ENCODE data around the gene TLE1.
"Not testable (repeated sequence)": the region's sequence is repeated elsewhere in the genome, so short reads cannot be mapped to it uniquely, and the experiment has no call there.

Gene TLE1

DNA sequence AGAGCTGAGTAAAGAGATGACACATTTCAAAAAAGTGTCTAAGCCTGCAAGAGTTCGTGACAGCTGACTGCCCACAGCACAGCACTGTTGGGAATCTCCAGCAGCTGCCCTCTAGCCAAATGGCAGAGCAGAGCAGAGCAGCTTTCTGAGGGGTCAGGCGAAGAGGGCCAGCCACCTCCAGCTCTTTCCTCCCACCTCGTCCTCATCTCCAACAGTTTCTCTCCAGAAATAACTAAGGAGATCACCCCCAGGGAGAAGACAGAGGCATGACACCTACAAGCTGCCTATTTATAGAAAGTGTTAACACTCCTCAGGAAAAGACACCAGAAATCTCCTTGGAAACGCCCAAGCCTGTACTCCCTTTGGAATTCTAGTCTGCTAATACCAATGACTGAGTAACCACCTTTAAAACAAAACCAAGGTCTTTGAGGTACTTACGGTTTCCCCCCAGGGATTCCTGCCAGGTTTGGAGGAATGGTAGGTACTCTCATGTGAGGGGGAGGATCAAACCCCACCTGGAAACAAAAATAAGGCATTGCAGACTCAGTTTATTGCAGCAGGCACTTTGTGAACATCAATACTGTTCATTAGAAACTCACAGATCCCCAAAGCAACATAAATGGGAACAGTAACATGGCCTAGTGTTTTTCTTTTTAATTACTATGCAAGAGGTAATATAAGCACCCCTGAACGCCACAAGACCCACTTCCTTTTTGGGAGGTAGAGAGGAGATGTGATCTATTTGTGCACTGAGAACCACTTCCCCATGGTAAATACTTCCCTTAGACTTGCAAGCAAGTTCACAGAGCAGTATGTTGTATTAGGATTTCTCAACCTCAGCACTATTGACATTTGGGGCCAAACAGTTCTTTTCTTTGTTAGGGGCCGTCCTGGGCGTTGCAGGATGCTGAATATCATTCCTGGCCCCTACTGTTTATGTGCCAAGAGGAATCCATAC, 79.3 kb downstream of the TLE1 start:
- Mint-ChIP-seq H3K9me3 (ENCODE audit: low read depth) (no peaks in the 10 kb centered on the region), H3K36me3 (no peaks in the 10 kb centered on the region), H3K27ac (no peak overlapping the region), H3K4me3 (no peak overlapping the region), H3K4me1 (ENCODE audit: low read depth) (peaks cover 9% of the 10 kb centered on the region), H3K27me3 (no peaks in the 10 kb centered on the region)

DNA sequence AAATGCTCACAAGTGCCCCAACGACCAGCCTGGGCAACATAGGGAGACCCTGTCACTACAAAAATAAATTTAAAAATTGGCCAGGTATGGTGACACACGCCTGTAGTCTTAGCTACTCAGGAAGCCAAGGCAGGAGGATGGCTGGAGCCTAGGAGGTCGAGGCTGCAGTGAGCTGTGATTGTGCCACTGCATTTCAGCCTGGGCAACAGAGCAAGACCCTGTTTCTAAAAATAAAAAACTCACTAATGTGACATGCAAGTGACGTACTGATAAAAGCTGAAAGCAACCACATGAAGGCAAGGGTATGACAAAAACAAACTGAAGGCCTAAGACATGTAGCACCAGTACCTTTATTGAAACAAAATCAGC, 81.1 kb downstream of the TLE1 start:
- Mint-ChIP-seq H3K4me3 (no peak overlapping the region), H3K36me3 (no peaks in the 10 kb centered on the region), H3K9me3 (ENCODE audit: low read depth) (no peaks in the 10 kb centered on the region), H3K27me3 (no peaks in the 10 kb centered on the region), H3K27ac (no peak overlapping the region), H3K4me1 (ENCODE audit: low read depth) (peaks cover 9% of the 10 kb centered on the region)

DNA sequence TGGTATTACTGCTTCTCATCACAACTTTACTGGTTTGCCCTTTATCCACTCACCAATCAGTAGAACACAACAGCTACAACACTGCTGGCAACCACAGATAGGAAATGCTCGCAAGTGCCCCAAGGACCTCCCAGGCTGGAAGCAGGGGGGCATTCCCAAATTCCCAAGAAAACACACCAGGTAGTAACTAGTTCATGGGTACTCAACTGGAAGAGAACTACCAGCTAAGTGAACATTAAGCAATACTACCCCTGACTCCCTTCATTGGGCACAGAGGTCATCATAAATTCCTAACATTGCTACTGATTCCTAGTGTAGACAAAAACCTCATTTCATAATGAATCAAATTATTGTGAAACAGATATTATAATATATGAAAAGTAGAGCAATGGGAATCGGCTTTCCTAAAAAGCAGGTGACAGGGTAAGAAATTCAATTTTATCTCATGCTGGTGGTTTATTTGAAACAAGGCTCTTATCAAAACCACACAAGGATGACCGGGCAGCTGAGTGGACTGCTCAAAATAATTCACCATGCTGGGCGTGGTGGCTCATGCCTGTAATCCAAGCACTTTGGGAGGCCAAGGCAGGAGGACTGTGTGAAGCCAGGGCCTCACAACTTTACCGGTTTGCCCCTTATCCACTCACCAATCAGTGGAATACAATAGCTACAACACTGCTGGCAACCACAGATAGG, 81.6 kb downstream of the TLE1 start:
- H3K27ac Mint-ChIP-seq, result no peak overlapping the region
- H3K4me3 Mint-ChIP-seq, result no peak overlapping the region
- H3K36me3 Mint-ChIP-seq, result no peaks in the 10 kb centered on the region
- H3K27me3 Mint-ChIP-seq, result no peaks in the 10 kb centered on the region
- no peaks in the 10 kb centered on the region for H3K9me3 Mint-ChIP-seq (ENCODE audit: low read depth)
- peaks cover 9% of the 10 kb centered on the region for H3K4me1 Mint-ChIP-seq (ENCODE audit: low read depth)

DNA sequence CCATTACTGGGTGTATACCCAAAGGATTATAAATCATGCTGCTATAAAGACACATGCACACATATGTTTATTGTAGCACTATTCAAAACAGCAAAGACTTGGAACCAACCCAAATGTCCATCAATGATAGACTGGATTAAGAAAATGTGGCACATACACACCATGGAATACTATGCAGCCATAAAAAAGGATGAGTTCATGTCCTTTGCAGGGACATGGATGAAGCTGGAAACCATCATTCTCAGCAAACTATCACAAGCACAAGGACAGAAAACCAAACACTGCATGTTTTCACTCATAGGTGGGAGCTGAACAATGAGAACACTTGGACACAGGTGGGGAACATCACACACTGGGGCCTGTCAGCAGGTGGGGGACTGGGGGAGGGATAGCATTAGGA, 83.1 kb downstream of the TLE1 start:
- H3K9me3 Mint-ChIP-seq (ENCODE audit: low read depth); H3K27me3 Mint-ChIP-seq; H3K36me3 Mint-ChIP-seq; H3K4me3 Mint-ChIP-seq; H3K4me1 Mint-ChIP-seq (ENCODE audit: low read depth); H3K27ac Mint-ChIP-seq: not testable (repeated sequence)

DNA sequence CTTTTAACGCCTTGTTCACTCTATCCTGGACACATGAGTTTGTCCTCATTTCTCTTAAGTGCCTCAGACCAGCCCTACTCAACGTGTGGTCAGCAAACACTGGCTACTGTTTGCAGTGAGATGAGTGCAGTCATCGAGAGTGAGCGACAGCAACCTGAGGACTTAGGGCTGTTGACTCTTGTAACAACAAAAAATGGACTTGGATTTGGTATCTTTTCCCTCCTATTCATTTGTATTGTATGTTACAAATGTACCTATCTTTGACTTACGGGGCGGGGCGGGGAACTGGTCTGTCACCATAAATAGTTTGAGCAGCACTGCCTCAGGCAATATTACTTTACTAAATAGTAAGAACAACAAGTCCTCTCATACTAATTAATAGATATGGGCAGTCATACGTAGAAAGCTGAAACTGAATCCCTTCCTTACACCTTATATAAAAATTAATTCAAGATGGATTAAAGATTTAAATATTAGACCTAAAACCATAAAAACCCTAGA, 84.1 kb downstream of the TLE1 start:
- Mint-ChIP-seq H3K4me3 (no peak overlapping the region), H3K36me3 (no peaks in the 10 kb centered on the region), H3K9me3 (ENCODE audit: low read depth) (no peaks in the 10 kb centered on the region), H3K27me3 (no peaks in the 10 kb centered on the region), H3K4me1 (ENCODE audit: low read depth) (peaks cover 4% of the 10 kb centered on the region), H3K27ac (no peak overlapping the region)

DNA sequence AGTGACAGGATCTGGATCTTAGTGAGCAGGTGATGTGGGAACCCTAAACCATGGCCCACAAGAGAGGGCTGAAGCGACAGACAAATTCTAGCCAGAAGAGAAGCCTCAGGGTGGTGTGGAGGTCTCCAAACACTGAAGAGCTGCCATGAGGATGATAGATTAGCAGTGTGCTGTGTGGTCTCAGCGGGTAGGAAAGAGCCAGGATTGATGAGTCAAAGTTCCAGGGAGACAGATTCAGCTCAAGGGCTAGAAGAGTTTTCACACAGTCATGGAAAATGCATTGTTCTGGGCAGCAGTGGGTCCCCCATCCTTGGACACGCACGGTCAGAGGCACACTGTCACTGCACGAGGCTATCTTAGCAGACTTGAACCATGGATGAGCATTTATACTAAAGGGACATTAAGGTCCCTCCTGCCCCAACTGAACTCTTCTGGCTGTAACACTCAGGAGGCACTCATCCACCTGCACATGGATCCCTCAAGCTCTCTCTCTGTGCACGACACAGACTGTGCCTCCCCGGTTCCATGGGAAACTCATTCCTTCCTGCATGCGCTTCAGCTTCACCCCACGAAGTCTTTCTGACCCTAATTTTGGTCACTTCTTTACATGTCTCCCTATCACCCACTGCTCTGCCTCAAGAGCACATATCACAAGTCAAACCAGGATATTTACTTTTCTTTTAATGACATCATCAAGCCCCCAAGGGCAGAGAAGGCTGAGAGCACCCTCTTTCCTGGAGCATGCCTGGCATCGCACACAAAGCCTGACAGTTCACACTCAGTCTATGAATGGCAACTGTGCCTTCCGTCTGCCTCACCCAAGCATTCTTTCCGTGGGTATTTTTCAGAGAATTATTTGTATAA, 84.8 kb downstream of the TLE1 start:
- no peaks in the 10 kb centered on the region for H3K4me1 Mint-ChIP-seq (ENCODE audit: low read depth)
- H3K27ac Mint-ChIP-seq, result no peak overlapping the region
- no peaks in the 10 kb centered on the region for H3K9me3 Mint-ChIP-seq (ENCODE audit: low read depth)
- no peaks in the 10 kb centered on the region for H3K36me3 Mint-ChIP-seq
- H3K27me3 Mint-ChIP-seq, result no peaks in the 10 kb centered on the region
- no peak overlapping the region for H3K4me3 Mint-ChIP-seq

DNA sequence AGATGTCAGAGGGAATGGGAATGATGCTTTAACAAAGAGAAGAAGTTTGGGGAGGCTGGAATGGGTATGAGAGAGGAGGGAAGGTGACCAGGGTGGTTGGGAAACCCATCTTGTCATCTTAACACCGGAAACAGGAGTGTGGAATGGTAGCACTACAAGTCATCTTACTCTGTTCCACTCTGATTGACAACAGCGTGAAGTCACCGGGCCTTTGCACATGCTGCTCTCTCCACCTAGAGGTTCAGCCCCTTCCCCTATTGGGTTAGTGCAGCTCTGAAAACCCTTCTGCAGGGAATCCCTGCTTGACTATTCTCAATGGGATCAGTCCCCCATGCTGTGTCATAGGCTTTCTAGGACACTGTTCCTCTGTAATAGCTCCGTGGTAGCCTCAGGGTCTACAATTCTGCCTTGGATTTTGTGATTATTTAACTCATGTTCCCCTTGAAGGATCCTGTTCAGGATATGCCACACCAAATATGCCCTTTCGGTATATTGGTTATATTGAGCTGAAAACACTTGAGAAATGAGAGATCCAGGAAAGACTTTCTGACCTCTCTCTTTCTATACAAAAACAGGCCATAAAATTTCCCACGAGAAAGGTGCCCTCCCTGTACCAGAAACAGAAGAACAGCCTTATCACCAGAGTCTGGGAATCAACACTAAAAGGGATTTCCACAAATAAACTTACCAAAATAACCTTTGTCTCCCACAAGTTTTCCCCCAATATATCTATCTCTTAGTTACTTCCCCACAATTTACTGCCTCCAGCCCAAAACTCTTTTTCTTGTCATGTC, 86.3 kb downstream of the TLE1 start:
- H3K4me1 Mint-ChIP-seq (ENCODE audit: low read depth), result no peaks in the 10 kb centered on the region
- H3K9me3 Mint-ChIP-seq (ENCODE audit: low read depth), result no peaks in the 10 kb centered on the region
- H3K36me3 Mint-ChIP-seq, result no peaks in the 10 kb centered on the region
- H3K27me3 Mint-ChIP-seq, result peaks cover 2% of the 10 kb centered on the region
- H3K27ac Mint-ChIP-seq, result no peak overlapping the region
- no peak overlapping the region for H3K4me3 Mint-ChIP-seq

DNA sequence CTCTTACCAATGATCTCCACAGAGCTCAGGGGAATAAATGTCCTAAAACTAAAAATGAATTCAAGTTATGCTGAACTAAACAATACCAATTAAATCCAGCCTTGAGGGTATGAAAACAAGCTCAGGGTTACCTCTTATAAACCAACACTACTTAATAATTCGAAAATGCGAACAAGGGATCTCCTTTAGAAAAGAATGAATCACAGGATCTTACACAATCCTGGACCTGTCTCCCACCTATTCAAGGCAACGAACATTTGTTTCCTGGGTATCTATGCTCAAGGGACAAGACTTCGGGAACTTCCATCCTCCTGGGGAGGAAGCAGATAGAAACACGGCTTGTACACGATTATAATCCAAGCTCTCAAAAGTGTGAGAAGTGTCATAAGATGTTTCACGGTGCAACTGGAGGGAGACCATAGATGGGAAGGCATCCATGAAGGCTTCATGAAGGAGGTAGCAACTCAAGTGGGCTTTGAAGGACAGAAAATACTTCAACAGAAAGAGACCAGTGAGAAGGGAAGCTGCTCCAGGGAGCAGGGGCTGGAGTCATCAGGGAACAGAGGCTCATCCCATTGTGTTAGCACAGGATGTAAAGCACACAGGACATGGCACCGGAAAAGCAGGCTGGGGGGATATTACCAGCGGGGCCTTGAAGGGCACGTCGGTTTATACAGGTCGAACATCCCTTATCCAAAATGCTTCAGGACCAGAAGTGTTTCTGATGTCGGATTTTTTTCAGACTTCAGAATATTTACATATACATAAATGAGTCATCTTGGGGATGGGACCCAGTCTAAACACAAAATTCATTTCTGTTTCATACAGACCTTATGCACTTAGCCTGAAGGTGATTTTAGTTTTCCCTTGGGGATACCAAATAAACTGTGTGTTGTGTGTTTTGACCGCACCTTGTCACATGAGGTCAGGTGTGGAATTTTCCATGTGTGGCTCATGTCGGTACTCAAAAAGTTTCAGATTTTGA, 87.4 kb downstream of the TLE1 start:
- no peaks in the 10 kb centered on the region for H3K9me3 Mint-ChIP-seq (ENCODE audit: low read depth)
- H3K27me3 Mint-ChIP-seq, result peaks cover 2% of the 10 kb centered on the region
- H3K36me3 Mint-ChIP-seq, result no peaks in the 10 kb centered on the region
- H3K4me1 Mint-ChIP-seq (ENCODE audit: low read depth), result peaks cover 2% of the 10 kb centered on the region
- no peak overlapping the region for H3K4me3 Mint-ChIP-seq
- no peak overlapping the region for H3K27ac Mint-ChIP-seq

DNA sequence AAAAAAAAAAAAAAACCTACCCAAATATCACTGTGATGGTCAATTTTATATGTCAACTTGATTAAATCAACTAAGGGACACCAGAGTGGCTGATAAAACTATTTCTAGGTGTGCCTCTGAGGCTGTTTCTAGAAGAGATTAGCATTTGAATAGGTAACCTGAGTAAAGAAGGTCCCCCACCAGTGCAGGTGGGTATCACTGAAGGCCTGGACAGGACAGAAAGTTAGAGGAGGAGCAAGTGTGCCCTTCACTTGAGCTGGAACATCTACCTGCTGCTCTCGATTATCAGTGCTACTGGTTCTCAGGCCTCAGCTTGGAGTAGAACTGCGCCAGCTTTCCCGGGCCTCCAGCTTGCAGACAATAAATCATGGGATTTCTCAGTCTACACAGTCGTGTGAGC, 88.7 kb downstream of the TLE1 start:
- peaks cover 2% of the 10 kb centered on the region for H3K27me3 Mint-ChIP-seq
- no peak overlapping the region for H3K27ac Mint-ChIP-seq
- H3K36me3 Mint-ChIP-seq, result no peaks in the 10 kb centered on the region
- no peaks in the 10 kb centered on the region for H3K9me3 Mint-ChIP-seq (ENCODE audit: low read depth)
- no peak overlapping the region for H3K4me3 Mint-ChIP-seq
- H3K4me1 Mint-ChIP-seq (ENCODE audit: low read depth), result peaks cover 6% of the 10 kb centered on the region

DNA sequence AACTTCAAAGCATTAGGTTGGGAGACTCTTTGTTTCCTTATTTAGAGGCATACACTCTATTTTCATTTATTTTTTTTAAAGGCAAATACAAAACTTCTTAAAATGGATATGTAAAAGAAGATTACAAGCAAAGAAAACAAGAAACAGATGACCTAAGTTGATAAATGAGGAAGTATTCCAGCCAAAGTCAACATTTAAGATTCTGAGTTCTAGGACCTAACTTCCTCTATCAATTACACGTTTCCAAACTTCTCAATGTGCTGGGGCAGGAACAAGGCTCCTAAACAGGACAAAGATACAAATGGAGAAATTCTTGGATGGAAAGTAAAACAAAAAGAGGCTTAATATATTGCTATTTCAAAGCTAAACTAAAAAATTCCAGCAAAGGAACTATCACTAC, 89.5 kb downstream of the TLE1 start:
- H3K4me3 Mint-ChIP-seq, result no peak overlapping the region
- no peaks in the 10 kb centered on the region for H3K9me3 Mint-ChIP-seq (ENCODE audit: low read depth)
- H3K36me3 Mint-ChIP-seq, result peaks cover 3% of the 10 kb centered on the region
- H3K4me1 Mint-ChIP-seq (ENCODE audit: low read depth), result peaks cover 6% of the 10 kb centered on the region
- H3K27me3 Mint-ChIP-seq, result peaks cover 2% of the 10 kb centered on the region
- no peak overlapping the region for H3K27ac Mint-ChIP-seq

DNA sequence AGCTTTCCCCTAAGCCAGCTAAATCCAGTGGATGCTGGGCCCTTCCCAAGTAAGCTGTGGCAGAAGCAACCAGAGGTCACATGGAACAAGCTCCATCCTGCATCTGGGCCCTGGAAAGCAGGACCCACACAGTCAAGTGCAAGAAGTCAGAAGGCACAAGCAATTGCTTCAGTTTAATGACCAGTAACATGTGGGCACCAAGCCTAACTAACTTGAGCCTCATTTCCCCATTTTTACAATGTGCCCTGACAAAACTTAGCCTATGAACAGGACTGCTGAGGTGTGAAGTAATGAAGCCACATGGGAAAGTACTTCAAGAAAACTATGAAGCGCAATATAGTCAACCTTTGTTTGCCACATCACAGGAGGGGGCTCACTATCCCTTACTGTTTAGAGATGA, 90.5 kb downstream of the TLE1 start:
- Mint-ChIP-seq H3K36me3 (peaks cover 3% of the 10 kb centered on the region), H3K4me3 (no peak overlapping the region)

DNA sequence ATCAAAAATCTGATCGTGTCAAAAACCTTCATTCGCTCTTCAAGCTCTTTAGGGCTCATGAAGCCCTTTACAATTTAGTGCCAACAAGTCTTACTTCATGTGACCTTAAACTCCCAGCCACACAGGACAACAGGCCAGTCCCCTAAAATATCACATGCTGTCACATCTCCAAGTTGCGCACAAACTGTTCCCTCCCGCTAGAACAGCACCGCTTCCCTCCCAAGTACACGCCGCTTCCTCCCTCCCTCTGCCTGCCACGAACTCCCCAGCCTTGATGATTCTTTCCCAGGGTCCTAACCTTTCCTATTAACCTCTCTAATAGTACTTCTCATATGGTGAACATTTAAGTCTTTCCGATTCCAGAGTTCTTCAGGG, 91.2 kb downstream of the TLE1 start:
- peaks cover 3% of the 10 kb centered on the region for H3K36me3 Mint-ChIP-seq
- H3K4me3 Mint-ChIP-seq, result no peak overlapping the region
- H3K27ac Mint-ChIP-seq, result no peak overlapping the region
- no peaks in the 10 kb centered on the region for H3K9me3 Mint-ChIP-seq (ENCODE audit: low read depth)
- peaks cover 2% of the 10 kb centered on the region for H3K27me3 Mint-ChIP-seq
- peaks cover 6% of the 10 kb centered on the region for H3K4me1 Mint-ChIP-seq (ENCODE audit: low read depth)

More for the DNA sequence above, 90.5 kb downstream of the TLE1 start:
- H3K4me1 Mint-ChIP-seq (ENCODE audit: low read depth), result peaks cover 6% of the 10 kb centered on the region
- H3K27ac Mint-ChIP-seq, result no peak overlapping the region
- no peaks in the 10 kb centered on the region for H3K9me3 Mint-ChIP-seq (ENCODE audit: low read depth)
- H3K27me3 Mint-ChIP-seq, result peaks cover 2% of the 10 kb centered on the region

DNA sequence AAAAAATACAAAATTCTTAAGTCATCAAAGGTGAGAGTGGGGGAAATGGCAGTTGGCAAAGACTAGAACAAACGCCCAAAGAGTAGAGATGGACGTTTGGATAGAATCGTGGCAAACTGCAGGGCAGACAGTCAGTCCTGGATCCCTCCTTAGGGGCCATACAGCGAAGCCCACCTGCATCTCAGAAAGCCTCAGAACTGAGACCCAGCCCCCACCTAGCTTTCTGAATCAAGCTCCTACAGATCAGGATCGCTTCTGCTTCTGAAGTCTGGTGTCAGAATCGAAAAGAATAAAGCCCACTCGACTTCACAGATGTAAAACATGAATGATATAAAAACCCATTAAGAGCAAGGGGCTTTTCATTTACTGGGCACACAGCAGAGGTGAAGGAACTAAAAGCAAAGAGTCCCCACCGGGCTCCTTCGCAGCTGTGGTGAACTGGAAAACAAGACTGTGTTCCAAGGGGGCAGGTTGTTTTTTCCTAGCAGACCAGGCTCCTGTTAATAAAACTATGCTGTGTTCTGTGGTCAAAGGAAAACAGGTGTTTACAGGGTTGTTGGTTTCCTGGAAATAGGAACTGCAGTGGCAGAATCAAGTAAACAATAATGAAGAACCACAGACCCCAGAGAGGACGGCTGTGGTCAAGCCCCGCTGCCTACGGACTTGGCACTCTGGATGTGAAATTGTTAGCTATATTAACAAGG, 91.8 kb downstream of the TLE1 start:
- Mint-ChIP-seq H3K9me3 (ENCODE audit: low read depth) (no peaks in the 10 kb centered on the region), H3K27me3 (peaks cover 5% of the 10 kb centered on the region), H3K4me1 (ENCODE audit: low read depth) (peaks cover 6% of the 10 kb centered on the region), H3K27ac (no peak overlapping the region), H3K36me3 (peaks cover 3% of the 10 kb centered on the region), H3K4me3 (no peak overlapping the region)
